HG03060 (cell line): ENCODE data around the gene FAM53A.
"Not testable (repeated sequence)": the region's sequence is repeated elsewhere in the genome, so short reads cannot be mapped to it uniquely, and the experiment has no call there.

Experiments
- ATAC-seq: cut with Tn5 transposase; IDR thresholded peaks from one replicate; pipeline ENCODE4 v1.9.1; 2021; ENCODE audit warnings: low read depth, moderate number of reproducible peaks; ENCODE audit not compliant: unreplicated experiment

FAM53A gene

GRCh38 chr4:1609901-1610790 lies 74.0 kb downstream of the FAM53A start:
- no peak for ATAC-seq

DNA sequence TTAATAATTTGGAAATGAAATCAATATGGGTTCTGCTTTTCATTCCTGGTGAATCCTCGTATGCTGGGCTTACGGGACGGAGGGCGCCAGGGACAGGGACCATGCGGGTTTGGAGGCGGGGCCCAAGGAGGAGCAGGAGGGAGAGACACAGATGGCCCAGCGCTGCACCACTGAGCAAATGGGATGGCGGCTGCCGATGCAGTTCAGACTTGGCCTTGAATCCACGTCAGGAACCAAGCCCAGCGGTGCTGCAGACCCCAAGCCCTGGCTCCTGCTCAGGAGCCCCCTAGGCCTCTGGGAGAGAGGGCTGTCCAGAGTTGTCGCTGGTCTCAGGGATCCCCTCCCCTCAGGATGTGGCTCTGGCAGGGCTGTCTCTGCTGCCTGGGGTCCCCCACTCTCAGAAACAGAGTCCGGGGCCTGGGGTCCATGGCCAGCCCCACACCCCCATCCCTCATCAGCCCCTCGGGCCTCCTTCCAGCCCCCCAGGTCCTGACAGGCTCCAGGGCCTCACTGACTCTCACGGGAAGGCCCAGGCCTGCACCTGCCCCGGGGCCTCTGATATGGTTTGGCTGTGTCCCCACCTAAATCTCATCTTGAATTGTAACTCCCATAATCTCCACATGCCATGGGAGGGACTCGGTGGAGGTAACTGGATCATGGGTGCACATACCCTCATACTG lies 75.2 kb downstream of the FAM53A start:
- ATAC-seq: no peak

- ATAC-seq: no peak
Observed at GRCh38 chr4:1608196-1608820, 75.8 kb downstream of the FAM53A start.

DNA sequence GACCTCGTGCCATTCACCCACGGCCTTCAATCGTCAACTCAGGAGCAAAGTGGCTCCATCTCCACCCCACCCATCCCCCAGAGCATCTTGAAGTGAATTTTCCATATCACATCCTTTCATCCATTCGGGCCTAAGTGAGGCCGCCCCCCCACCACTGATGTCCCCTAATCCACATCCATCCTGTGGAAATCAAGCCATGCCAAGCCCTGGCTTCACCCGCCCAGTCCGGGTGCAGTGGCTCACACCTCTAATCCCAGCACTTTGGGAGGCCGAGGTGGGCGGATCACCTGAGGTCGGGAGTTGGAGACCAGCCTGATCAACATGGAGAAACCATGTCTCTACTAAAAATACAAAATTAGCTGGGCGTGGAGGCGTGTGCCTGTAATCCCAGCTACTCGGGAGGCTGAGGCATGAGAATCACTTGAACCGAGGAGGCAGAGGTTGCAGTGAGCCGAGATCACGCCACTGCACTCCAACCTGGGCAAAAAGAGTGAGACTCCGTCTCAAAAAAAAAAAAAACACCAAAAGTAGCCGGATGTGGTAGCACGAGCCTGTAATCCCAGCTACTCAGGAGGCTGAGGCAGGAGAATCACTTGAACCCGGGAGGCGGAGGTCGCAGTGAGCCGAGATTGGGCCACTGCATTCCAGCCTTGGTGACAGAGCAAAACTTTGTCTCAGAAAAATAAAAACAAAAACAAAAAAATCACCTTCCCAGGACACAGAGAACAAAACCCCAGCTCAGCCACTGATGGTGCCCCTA lies 76.5 kb downstream of the FAM53A start:
- not testable (repeated sequence) for ATAC-seq

DNA sequence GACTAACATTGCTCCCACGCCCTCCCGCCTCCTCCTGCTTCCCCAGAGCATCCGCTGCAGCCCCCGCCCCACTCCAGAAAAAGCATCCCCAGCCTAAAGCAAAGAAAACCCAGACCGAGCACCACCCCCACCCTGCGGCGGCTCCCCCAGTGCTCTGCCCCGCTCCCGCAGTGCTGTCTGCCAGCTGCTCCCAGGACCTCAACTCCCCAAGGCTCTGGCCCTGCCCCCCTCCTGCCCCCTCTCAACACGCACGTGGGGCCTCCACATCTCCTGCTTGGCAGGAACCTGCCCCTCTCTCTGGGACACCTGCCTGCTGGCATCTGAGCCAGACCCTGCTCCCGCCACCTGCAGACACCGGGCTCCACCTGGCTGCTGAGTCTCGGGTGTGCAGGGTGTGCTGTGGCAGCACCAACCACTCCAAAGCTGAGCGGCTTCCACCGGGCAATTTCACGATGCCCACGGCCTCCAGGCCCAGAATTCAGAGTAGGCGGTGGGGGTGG lies 79.4 kb downstream of the FAM53A start:
- no peak for ATAC-seq

GRCh38 chr4:1604181-1604705 lies 79.9 kb downstream of the FAM53A start:
- no peak for ATAC-seq

- no peak for ATAC-seq
Observed at GRCh38 chr4:1603413-1604135, 80.5 kb downstream of the FAM53A start.

- ATAC-seq: no peak
Observed at GRCh38 chr4:1602655-1603412, 81.3 kb downstream of the FAM53A start.

DNA sequence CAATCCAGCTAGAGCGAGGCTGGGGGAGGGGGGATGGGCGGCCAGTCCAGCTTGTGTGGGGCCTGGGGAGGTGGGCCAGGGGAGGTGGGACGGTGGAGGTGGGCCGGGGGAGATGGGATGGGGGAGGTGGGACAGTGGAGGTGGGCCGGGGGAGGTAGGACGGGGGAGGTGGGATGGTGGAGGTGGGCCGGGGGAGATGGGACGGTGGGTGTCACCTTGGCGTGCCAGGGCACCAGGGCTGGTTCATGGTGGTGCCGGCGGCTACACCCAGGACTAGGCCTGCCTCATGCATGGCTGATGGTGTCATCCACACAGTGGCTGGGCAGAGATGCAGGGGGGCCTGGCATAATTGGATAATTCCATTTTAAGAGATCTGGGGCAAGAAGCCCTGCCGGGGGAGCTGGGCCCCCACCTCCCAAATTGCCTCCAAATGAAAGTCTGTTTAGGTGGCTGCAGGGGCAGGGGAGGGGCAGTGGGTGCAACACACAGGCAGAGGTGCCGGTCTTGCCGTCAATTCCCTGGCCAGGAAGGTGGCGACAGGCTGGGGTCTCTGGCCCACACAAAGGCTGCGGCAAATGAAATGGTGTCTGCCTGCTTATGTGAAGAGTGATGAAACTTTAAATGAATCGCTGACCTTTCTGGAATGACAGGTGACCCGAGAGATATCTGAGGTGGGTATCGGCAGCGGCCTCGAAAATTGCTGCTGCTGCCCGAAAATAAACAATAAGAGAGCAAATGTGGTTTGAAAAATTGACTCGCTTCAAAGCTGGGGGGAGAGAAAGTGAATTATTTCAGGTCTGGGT lies 82.1 kb downstream of the FAM53A start:
- no peak for ATAC-seq

GRCh38 chr4:1601533-1601835 lies 82.6 kb downstream of the FAM53A start:
- ATAC-seq: no peak

GRCh38 chr4:1600811-1601532 lies 83.1 kb downstream of the FAM53A start:
- no peak for ATAC-seq

DNA sequence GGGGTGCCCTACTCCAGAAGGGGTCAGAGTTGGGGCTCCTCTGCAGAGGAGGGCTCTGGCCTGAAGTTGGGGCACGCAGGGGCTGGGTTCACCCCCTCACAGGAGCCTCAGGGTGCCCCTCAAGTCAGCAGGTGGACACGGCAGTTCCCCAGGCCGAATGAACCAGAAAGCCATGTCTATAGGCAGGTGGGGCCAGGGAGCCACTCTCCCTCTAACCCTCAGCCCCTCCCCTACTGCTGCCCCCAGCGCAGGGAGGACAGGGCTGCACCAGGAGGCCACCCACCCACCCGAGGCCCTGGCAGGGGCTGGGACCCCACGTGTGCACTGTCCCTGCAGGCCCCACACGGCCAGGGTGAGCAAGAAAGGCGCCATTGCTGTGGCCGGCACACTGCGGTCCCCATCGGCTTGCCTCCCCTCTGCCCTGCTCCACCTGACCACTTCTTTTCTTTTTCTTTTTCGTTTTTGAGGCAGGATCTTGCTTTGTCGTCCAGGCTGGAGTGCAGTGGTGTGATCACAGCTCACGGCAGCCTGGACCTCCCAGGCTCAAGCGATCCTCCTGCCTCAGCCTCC lies 83.8 kb downstream of the FAM53A start:
- no peak for ATAC-seq

DNA sequence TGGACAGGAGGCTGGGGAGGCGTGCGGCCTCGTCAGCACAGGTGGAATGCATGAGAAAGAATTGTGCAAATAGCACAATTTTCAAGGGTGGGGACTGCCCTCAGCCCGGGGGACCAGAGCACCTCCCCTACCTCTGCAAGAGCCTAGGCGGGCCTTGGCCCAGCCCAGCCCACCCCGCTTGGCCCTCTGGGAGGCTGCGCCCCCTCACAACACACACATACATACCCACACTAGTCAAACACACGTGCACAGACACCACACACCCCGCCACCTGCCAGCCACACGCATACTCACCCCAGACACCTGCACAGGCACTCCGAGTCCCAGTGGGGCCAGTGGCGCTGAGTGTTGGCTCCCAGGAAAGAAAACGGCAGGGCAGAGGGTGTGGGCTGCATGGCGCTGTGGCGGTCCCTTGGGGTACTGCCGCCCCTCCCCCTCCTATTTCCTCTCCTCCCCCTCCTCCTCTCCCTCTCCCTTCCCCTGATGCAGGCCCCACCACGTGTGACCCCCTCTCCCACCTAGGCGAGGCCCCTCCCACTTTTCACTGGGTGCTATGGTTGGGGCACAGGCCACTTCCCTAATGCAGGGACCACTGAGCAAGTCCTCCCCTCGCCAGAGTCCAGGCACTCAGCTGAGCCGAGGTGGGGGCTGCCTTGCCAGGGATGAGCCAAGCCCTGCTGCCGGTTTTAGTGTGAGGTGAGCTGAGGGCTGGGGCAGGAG lies 84.5 kb downstream of the FAM53A start:
- ATAC-seq: no peak

- no peak for ATAC-seq
Observed at GRCh38 chr4:1599026-1599481, 85.1 kb downstream of the FAM53A start.

GRCh38 chr4:1598206-1599025 lies 85.7 kb downstream of the FAM53A start:
- no peak for ATAC-seq
